ENCODE measurements around the gene CPOX. TPM values are rescaled to one million over a fixed set of nuclear protein-coding genes. Genes with fewer than 3 reads are reported as not detected.
"Not testable (repeated sequence)": the region's sequence is repeated elsewhere in the genome, so short reads cannot be mapped to it uniquely, and the experiment has no call there.

Gene CPOX
- polyA plus RNA-seq (2014; cell fraction: cytosol; rRNA removed): 20.0 and 27.8 TPM in 2 replicates
- polyA plus RNA-seq (2014; cell fraction: nucleus; rRNA removed): 28.5 and 30.1 TPM in 2 replicates

GRCh38 chr3:98593046-98593936 is at the start of gene CPOX:
TSS of gene CPOX (minus strand) at chr3:98593611. CDS start at chr3:98593504, 107 bp downstream.
- DNase-seq (ENCODE audit: low spot score): peak; percentile 92

GRCh38 chr3:98642769-98643168 is 49.4 kb upstream of the CPOX start:
- DNase-seq (ENCODE audit: low spot score): not testable (repeated sequence)

GRCh38 chr3:98641756-98642155 is 48.3 kb upstream of the CPOX start:
- DNase-seq (ENCODE audit: low spot score): not testable (repeated sequence)

- DNase-seq (ENCODE audit: low spot score): not testable (repeated sequence)
These were observed 45.1 kb upstream of the CPOX start for GRCh38 chr3:98638515-98638914.

GRCh38 chr3:98630416-98630815 is 37.0 kb upstream of the CPOX start:
- DNase-seq (ENCODE audit: low spot score): no peak

GRCh38 chr3:98628317-98628716 is 34.9 kb upstream of the CPOX start:
- no peak for DNase-seq (ENCODE audit: low spot score)

GRCh38 chr3:98626151-98626550 is 32.7 kb upstream of the CPOX start:
- DNase-seq (ENCODE audit: low spot score): no peak

GRCh38 chr3:98623572-98624280 is 30.3 kb upstream of the CPOX start:
- no peak for DNase-seq (ENCODE audit: low spot score)

GRCh38 chr3:98617841-98618240 is 24.4 kb upstream of the CPOX start:
- no peak for DNase-seq (ENCODE audit: low spot score)

GRCh38 chr3:98613616-98614015 is 20.2 kb upstream of the CPOX start:
- DNase-seq (ENCODE audit: low spot score): no peak

GRCh38 chr3:98612996-98613517 is 19.6 kb upstream of the CPOX start:
- no peak for DNase-seq (ENCODE audit: low spot score)

- DNase-seq (ENCODE audit: low spot score): peak; percentile 17
These were observed 19.2 kb upstream of the CPOX start for GRCh38 chr3:98612587-98612986.

- DNase-seq (ENCODE audit: low spot score): no peak
These were observed 14.6 kb upstream of the CPOX start for GRCh38 chr3:98608029-98608428.

- DNase-seq (ENCODE audit: low spot score): no peak
These were observed 10.2 kb upstream of the CPOX start for GRCh38 chr3:98603580-98603979.

- peak; percentile 69 for DNase-seq (ENCODE audit: low spot score)
These were observed 8.8 kb upstream of the CPOX start for GRCh38 chr3:98602078-98602678.

- no peak for DNase-seq (ENCODE audit: low spot score)
These were observed 7.8 kb upstream of the CPOX start for GRCh38 chr3:98601180-98601579.

- DNase-seq (ENCODE audit: low spot score): no peak
These were observed 7.1 kb upstream of the CPOX start for GRCh38 chr3:98600412-98601095.

- no peak for DNase-seq (ENCODE audit: low spot score)
These were observed 6.4 kb upstream of the CPOX start for GRCh38 chr3:98599647-98600411.

GRCh38 chr3:98598492-98598891 is 5.1 kb upstream of the CPOX start:
- DNase-seq (ENCODE audit: low spot score): no peak

Measured in SK-N-DZ (cell line).